Measurements from ENCODE around the gene OLFM3. TPM values are rescaled to one million over a fixed set of nuclear protein-coding genes. Genes with fewer than 3 reads are reported as not detected.

OLFM3 gene
- total RNA-seq, 1 experiment from 2014 or later, result not detected

GRCh38 chr1:101911894-101912293, 84.8 kb downstream of the OLFM3 start:
- no peak for DNase-seq
- TF ChIP-seq, protein P1, sequence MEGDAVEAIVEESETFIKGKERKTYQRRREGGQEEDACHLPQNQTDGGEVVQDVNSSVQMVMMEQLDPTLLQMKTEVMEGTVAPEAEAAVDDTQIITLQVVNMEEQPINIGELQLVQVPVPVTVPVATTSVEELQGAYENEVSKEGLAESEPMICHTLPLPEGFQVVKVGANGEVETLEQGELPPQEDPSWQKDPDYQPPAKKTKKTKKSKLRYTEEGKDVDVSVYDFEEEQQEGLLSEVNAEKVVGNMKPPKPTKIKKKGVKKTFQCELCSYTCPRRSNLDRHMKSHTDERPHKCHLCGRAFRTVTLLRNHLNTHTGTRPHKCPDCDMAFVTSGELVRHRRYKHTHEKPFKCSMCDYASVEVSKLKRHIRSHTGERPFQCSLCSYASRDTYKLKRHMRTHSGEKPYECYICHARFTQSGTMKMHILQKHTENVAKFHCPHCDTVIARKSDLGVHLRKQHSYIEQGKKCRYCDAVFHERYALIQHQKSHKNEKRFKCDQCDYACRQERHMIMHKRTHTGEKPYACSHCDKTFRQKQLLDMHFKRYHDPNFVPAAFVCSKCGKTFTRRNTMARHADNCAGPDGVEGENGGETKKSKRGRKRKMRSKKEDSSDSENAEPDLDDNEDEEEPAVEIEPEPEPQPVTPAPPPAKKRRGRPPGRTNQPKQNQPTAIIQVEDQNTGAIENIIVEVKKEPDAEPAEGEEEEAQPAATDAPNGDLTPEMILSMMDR (IDR thresholded peaks at IDR 0.05; ENCODE audit: unreplicated experiment), result no peak
- CTCF ChIA-PET, result no interaction called here
- Mint-ChIP-seq H3K4me3 (ENCODE audit: low read depth, unreplicated experiment) (no peak overlapping the region), H3K27ac (ENCODE audit: unreplicated experiment) (no peak overlapping the region), H3K9me3 (ENCODE audit: low read depth, unreplicated experiment) (peaks cover 6% of the 10 kb centered on the region), H3K4me1 (ENCODE audit: low read depth, unreplicated experiment) (no peaks in the 10 kb centered on the region), H3K36me3 (ENCODE audit: insufficient read depth, unreplicated experiment) (no peaks in the 10 kb centered on the region), H3K27me3 (ENCODE audit: unreplicated experiment) (no peaks in the 10 kb centered on the region)
- intact Hi-C loops (cut with micrococcal nuclease; ENCODE audit: unreplicated experiment), result no loop called here
- no TSS peak for BruUV-seq (replicated peaks)

- no peaks in the 10 kb centered on the region for H3K4me1 Mint-ChIP-seq (ENCODE audit: low read depth, unreplicated experiment)
- no TSS peak for BruUV-seq (replicated peaks)
- no peak overlapping the region for H3K27ac Mint-ChIP-seq (ENCODE audit: unreplicated experiment)
- peaks cover 3% of the 10 kb centered on the region for H3K9me3 Mint-ChIP-seq (ENCODE audit: low read depth, unreplicated experiment)
- TF ChIP-seq, protein P1 (IDR thresholded peaks at IDR 0.05; ENCODE audit: unreplicated experiment), result no peak
- no peaks in the 10 kb centered on the region for H3K36me3 Mint-ChIP-seq (ENCODE audit: insufficient read depth, unreplicated experiment)
- H3K4me3 Mint-ChIP-seq (ENCODE audit: low read depth, unreplicated experiment), result no peak overlapping the region
- intact Hi-C loops (cut with micrococcal nuclease; ENCODE audit: unreplicated experiment), result no loop called here
- no peaks in the 10 kb centered on the region for H3K27me3 Mint-ChIP-seq (ENCODE audit: unreplicated experiment)
- no peak for DNase-seq
- CTCF ChIA-PET, result no interaction called here
These were observed 87.7 kb downstream of the OLFM3 start for GRCh38 chr1:101908980-101909379.

DNA sequence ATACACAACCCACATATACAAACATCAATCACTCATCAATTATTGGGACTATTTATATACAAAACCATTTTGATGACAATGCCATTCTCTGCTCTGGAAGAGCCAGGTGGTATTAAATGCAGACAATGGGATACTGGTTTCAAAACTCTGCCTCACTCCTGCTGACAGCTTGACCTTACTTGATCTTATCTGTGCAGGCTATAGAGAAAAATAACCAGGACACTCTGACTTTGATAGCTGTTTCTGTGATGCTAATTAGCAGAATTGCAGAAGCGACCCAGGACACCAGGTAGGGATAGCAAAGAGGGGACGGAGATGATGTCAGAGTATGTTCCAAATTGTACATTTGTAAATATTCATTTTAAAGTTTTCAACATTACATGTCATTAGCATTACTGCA, 89.5 kb downstream of the OLFM3 start:
- Mint-ChIP-seq H3K27ac (ENCODE audit: unreplicated experiment) (no peak overlapping the region), H3K27me3 (ENCODE audit: unreplicated experiment) (no peaks in the 10 kb centered on the region)
- CTCF ChIA-PET, result no interaction called here

DNA sequence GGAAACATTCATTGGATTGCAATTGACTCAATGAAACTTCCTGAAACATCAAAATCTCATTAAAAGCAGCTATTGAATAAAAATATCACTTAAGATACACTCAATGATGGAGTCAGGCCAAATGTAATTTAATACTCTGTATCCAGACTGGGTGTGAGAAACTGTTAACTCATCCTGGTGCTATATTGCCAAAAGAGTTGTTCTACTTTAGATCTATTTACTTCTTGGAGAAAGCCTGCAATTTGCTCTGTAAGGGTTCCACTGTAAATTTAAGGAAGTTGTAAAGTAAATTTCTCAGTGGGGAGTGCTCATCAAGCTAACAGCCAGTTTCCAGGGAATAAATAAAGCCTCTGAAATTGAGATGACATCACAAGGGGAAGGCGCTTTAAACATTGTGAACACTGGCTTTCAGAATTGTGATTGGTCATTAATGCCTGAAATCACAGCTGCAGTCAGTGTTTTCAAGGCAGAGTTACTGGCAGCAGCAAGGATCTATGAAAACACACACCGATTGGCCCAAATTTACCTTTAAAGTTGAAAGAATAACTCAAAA, 91.4 kb downstream of the OLFM3 start:
- H3K36me3 Mint-ChIP-seq (ENCODE audit: insufficient read depth, unreplicated experiment), result no peaks in the 10 kb centered on the region
- H3K4me3 Mint-ChIP-seq (ENCODE audit: low read depth, unreplicated experiment), result no peak overlapping the region
- H3K27ac Mint-ChIP-seq (ENCODE audit: unreplicated experiment), result no peak overlapping the region
- no peaks in the 10 kb centered on the region for H3K27me3 Mint-ChIP-seq (ENCODE audit: unreplicated experiment)
- intact Hi-C loops (cut with micrococcal nuclease; ENCODE audit: unreplicated experiment), result no loop called here
- H3K4me1 Mint-ChIP-seq (ENCODE audit: low read depth, unreplicated experiment), result no peaks in the 10 kb centered on the region
- peaks cover 3% of the 10 kb centered on the region for H3K9me3 Mint-ChIP-seq (ENCODE audit: low read depth, unreplicated experiment)
- CTCF ChIA-PET, result no interaction called here
- TF ChIP-seq, protein P1 (IDR thresholded peaks at IDR 0.05; ENCODE audit: unreplicated experiment), result no peak
- no TSS peak for BruUV-seq (replicated peaks)
- no peak for DNase-seq

More for the DNA sequence above, 89.5 kb downstream of the OLFM3 start:
- Mint-ChIP-seq H3K4me3 (ENCODE audit: low read depth, unreplicated experiment) (no peak overlapping the region), H3K4me1 (ENCODE audit: low read depth, unreplicated experiment) (no peaks in the 10 kb centered on the region), H3K9me3 (ENCODE audit: low read depth, unreplicated experiment) (peaks cover 3% of the 10 kb centered on the region), H3K36me3 (ENCODE audit: insufficient read depth, unreplicated experiment) (no peaks in the 10 kb centered on the region)
- intact Hi-C loops (cut with micrococcal nuclease; ENCODE audit: unreplicated experiment), result no loop called here
- BruUV-seq (replicated peaks), result no TSS peak
- TF ChIP-seq, protein P1 (IDR thresholded peaks at IDR 0.05; ENCODE audit: unreplicated experiment), result no peak
- no peak for DNase-seq
